K562 (cell line): Measurements from ENCODE around the gene ARMH1. TPM values are rescaled to one million over a fixed set of nuclear protein-coding genes. Genes with fewer than 3 reads are reported as not detected.
A peak's percentile ranks its signal among the peaks of the same experiment; 100 is the strongest.

Experiments
- ATF6 ChIP-seq: sonication (generic); formaldehyde crosslinking; IDR thresholded peaks from 2 replicates; pipeline ENCODE4 v1.4.0; 2020; ENCODE audit warnings: mild to moderate bottlenecking, missing genetic modification reagents
- CBX8 ChIP-seq: fragments of 200-600 bp; sonication (generic); IDR thresholded peaks from 2 replicates; pipeline ENCODE4 v1.6.1; 2012; ENCODE audit warnings: borderline replicate concordance, mixed run types, low read depth, mild to moderate bottlenecking, moderate library complexity, mixed read lengths, low read length, control low read depth, inconsistent platforms; ENCODE audit not compliant: poor library complexity, severe bottlenecking; ENCODE audit errors: extremely low read depth
- EGR1 ChIP-seq: fragments of 450-650 bp; conservative IDR thresholded peaks from 2 replicates; pipeline ENCODE4 v1.6.1; 2017; ENCODE audit warnings: mild to moderate bottlenecking
- GABPB2 ChIP-seq: fragments of 250-450 bp; sonication (Bioruptor Pico); conservative IDR thresholded peaks from 2 replicates; pipeline ENCODE4 v1.5.1; 2021; ENCODE audit warnings: mild to moderate bottlenecking
- HNRNPUL1 ChIP-seq: fragments of 200-400 bp; formaldehyde crosslinking; IDR thresholded peaks from 2 replicates; pipeline ENCODE4 v1.6.1; 2017; ENCODE audit warnings: low read length
- MBD2 ChIP-seq: sonication (generic); IDR thresholded peaks from 2 replicates; pipeline ENCODE4 v1.6.1; 2016; ENCODE audit warnings: low read depth, borderline replicate concordance
- NCOR1 ChIP-seq: fragments of 450-650 bp; IDR thresholded peaks from 2 replicates; pipeline ENCODE4 v1.6.1; 2016; ENCODE audit warnings: mild to moderate bottlenecking, moderate library complexity
- PHF8 ChIP-seq: fragments of 200-600 bp; sonication (generic); IDR thresholded peaks from 2 replicates; pipeline ENCODE4 v1.6.1; 2012; ENCODE audit warnings: mixed run types, mild to moderate bottlenecking, inconsistent platforms, low read length, moderate library complexity, borderline replicate concordance
- PTRF ChIP-seq: fragments of 450-650 bp; IDR thresholded peaks from 2 replicates; pipeline ENCODE4 v1.6.1; 2016; ENCODE audit warnings: mild to moderate bottlenecking, missing genetic modification characterization, missing compliant biosample characterization
- PURB ChIP-seq: sonication (generic); formaldehyde crosslinking; IDR thresholded peaks from 2 replicates; pipeline ENCODE4 v1.9.0; 2021; ENCODE audit warnings: low read depth, mild to moderate bottlenecking, missing genetic modification reagents
- RBM34 ChIP-seq: fragments of 200-400 bp; formaldehyde crosslinking; IDR thresholded peaks from 2 replicates; pipeline ENCODE4 v1.6.1; 2018; ENCODE audit warnings: low read length, borderline replicate concordance; ENCODE audit not compliant: insufficient read depth
- RERE ChIP-seq: sonication (generic); formaldehyde crosslinking; IDR thresholded peaks from 2 replicates; pipeline ENCODE4 v1.8.0; 2023; ENCODE audit warnings: missing genetic modification reagents, mild to moderate bottlenecking, borderline replicate concordance
- SREBF2 ChIP-seq: sonication (generic); formaldehyde crosslinking; IDR thresholded peaks from 2 replicates; pipeline ENCODE4 v1.4.0; 2020; ENCODE audit warnings: mild to moderate bottlenecking, missing genetic modification reagents
- TGIF2 ChIP-seq: sonication (generic); formaldehyde crosslinking; IDR thresholded peaks from 2 replicates; pipeline ENCODE4 v1.8.1; 2022; ENCODE audit warnings: mild to moderate bottlenecking, missing genetic modification reagents, moderate library complexity
- ZNF124 ChIP-seq: sonication (generic); formaldehyde crosslinking; IDR thresholded peaks from 2 replicates; pipeline ENCODE4 v1.8.1; 2022; ENCODE audit warnings: missing genetic modification reagents
- ZNF212 ChIP-seq: fragments of 450-650 bp; formaldehyde crosslinking; IDR thresholded peaks from 2 replicates; pipeline ENCODE4 v1.4.0; 2020; ENCODE audit warnings: mild to moderate bottlenecking
- ZNF239 ChIP-seq: fragments of 250-450 bp; sonication (Bioruptor Pico); IDR thresholded peaks from 2 replicates; pipeline ENCODE4 v1.4.0; 2020; ENCODE audit warnings: mild to moderate bottlenecking
- ZNF274 ChIP-seq: IDR thresholded peaks from 2 replicates; pipeline ENCODE4 v1.6.1; 2011; ENCODE audit warnings: low read depth, mild to moderate bottlenecking, low read length, moderate library complexity, borderline replicate concordance
- ZNF583 ChIP-seq: fragments of 250-450 bp; sonication (Bioruptor Pico); IDR thresholded peaks from 2 replicates; pipeline ENCODE4 v1.4.0; 2020
- ZNF584 ChIP-seq: fragments of 200-800 bp; sonication (Bioruptor generic); IDR thresholded peaks from 2 replicates; pipeline ENCODE4 v1.6.1; 2016; ENCODE audit warnings: low read depth, mild to moderate bottlenecking, missing genetic modification characterization, missing compliant biosample characterization
- ZNF717 ChIP-seq: fragments of 250-450 bp; sonication (Bioruptor Pico); IDR thresholded peaks from 2 replicates; pipeline ENCODE4 v1.5.0; 2021
- ZSCAN29 ChIP-seq: fragments of 450-650 bp; IDR thresholded peaks from 2 replicates; pipeline ENCODE4 v1.6.1; 2017
- polyA plus RNA-seq, 8 experiments: library from polyadenylated mRNA; depleted of rRNA in 4 of 8; stranded (reverse) in 5 of 8; unstranded in 3 of 8; fragments of >200 nt; fragmentation: Nextera tagmentation in 2 of 8; fragmentation: Illumina TruSeq in 1 of 8; extraction: Ambion mirVana in 2 of 8; extraction: Trizol in 1 of 8; gene quantifications; 2 replicates each; pipeline versions ENCODE4 v1.2.1 to v1.2.3, GENCODE V29; 2011 to 2014; ENCODE audit warnings: inconsistent platforms in 1 of 8, missing spikeins in 1 of 8
- total RNA-seq, 7 experiments: library from RNA; depleted of rRNA in 6 of 7; stranded (reverse); fragments of >200 nt in 6 of 7; fragmentation: Illumina TruSeq in 2 of 7; extraction: Trizol in 2 of 7; gene quantifications; 2 replicates each; pipeline versions ENCODE4 v1.2.1 to v1.2.3, GENCODE V29; 2011 to 2021; ENCODE audit warnings: low replicate concordance in 1 of 7

ARMH1 gene
- total and polyA plus RNA-seq, 9 of the 15 experiments (the other 6 are each of a cell fraction or from before 2014, with no cell fraction given): 0.41 TPM; not detected in 8

- TF ChIP-seq ZNF239 (CRISPR knock-in tag) (no peak), ZNF583 (CRISPR knock-in tag) (peak; percentile 84; the same call in 1 of the 2 replicates), ZNF212 (CRISPR knock-in tag) (no peak), HNRNPUL1 (no peak), NCOR1 (peak; percentile 40; the same call in 1 of the 2 replicates), TGIF2 (no peak), ZNF274 (no peak), ZNF584 (0 out of 2 replicates have a peak, but pooled peaks have one; percentile 67), GABPB2 (CRISPR knock-in tag) (no peak; the same call in 1 of the 2 replicates), ZNF717 (CRISPR knock-in tag) (no peak), SREBF2 (CRISPR knock-in tag) (no peak), PTRF (tag) (no peak), CBX8 (no peak), RERE (no peak), MBD2 (peak; percentile 51; the same call in 1 of the 2 replicates), RBM34 (no peak), ZNF124 (CRISPR knock-in tag) (no peak), ZSCAN29 (peak; percentile 70; the same call in 1 of the 2 replicates), PHF8 (peak; percentile 91), EGR1 (peak; percentile 94), ATF6 (no peak), PURB (no peak)
Measured at GRCh38 chr1:44631647-44632539, 42.6 kb upstream of the ARMH1 start (continued).
